Heart left ventricle (tissue), 13 donors: ENCODE results near the gene NUMB.

ENCODE experiments used
- POLR2A ChIP-seq, 2 donors: fragments of 450-650 bp; IDR thresholded peaks; one replicate each; pipeline ENCODE4 v1.6.1; 2017; ENCODE audit warnings: antibody characterized with exemption in 2 of 2, mild to moderate bottlenecking in 2 of 2, moderate library complexity in 2 of 2
- TF ChIP-seq, protein P1 (sequence below), 12 donors: fragments of 200-600 bp; sonication (generic) in 4 of 12; IDR thresholded peaks; one replicate each; pipeline versions ENCODE4 v1.5.0 to v1.8.0; 2018 to 2022; ENCODE audit warnings: antibody characterized with exemption in 12 of 12, mild to moderate bottlenecking in 5 of 12
- donor health status: ischemic (EF 13 %, LVEDD 7.1; RV severe dilation, severe dysfunction).
- donor health status: DM: no; HTN: yes; CAD: no.
- donor health status: DM: no; HTN: no; CAD: no.
- donor health status: ischemic (EF 25% LVEDD 6.9; RV normal size, moderate dysfunction).
- donor health status: ischemic (EF 25% LVEDD 5.7; RV mildly dilated, moderate dysfunction).
- donor health status: ischemic (EF 35%, LVEDD 5.7; RV mildly dilated, moderate dysfunction).
- donor health status: nonischemic (EF 11% LVEDD 7.7; RV severe dilation, severe dysfunction).
- donor health status: DM: yes; HTN: yes; CAD: no.
- donor health status: PGD.
- donor health status: ischemic (EF 29% LVEDD 5.4; RV normal size, mild dysfunction).
- donor health status: nonischemic (EF 23%, LVEDD 6.1; RV moderate dilation, normal function).

GRCh38 chr14:73225496-73225895 lies 232.8 kb downstream of the NUMB start:
- no peak for TF ChIP-seq POLR2A (IDR thresholded peaks at IDR 0.05)
- TF ChIP-seq, protein P1, sequence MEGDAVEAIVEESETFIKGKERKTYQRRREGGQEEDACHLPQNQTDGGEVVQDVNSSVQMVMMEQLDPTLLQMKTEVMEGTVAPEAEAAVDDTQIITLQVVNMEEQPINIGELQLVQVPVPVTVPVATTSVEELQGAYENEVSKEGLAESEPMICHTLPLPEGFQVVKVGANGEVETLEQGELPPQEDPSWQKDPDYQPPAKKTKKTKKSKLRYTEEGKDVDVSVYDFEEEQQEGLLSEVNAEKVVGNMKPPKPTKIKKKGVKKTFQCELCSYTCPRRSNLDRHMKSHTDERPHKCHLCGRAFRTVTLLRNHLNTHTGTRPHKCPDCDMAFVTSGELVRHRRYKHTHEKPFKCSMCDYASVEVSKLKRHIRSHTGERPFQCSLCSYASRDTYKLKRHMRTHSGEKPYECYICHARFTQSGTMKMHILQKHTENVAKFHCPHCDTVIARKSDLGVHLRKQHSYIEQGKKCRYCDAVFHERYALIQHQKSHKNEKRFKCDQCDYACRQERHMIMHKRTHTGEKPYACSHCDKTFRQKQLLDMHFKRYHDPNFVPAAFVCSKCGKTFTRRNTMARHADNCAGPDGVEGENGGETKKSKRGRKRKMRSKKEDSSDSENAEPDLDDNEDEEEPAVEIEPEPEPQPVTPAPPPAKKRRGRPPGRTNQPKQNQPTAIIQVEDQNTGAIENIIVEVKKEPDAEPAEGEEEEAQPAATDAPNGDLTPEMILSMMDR (IDR thresholded peaks at IDR 0.05): no peak
